NB4 (cell line): Measurements from ENCODE around the gene C9orf57.

Experiments used
- MYC ChIP-seq: IDR thresholded peaks from 2 replicates; pipeline ENCODE4 v1.6.1; 2011; ENCODE audit warnings: low read depth, low read length
- POLR2A ChIP-seq: IDR thresholded peaks from 2 replicates; pipeline ENCODE4 v1.6.1; 2011; ENCODE audit warnings: mild to moderate bottlenecking; ENCODE audit not compliant: insufficient read length; ENCODE audit errors: extremely low read depth
- TF ChIP-seq, protein P1 (sequence below): IDR thresholded peaks from one replicate; pipeline ENCODE4 v1.5.1; 2012; ENCODE audit warnings: low read depth, low read length

DNA sequence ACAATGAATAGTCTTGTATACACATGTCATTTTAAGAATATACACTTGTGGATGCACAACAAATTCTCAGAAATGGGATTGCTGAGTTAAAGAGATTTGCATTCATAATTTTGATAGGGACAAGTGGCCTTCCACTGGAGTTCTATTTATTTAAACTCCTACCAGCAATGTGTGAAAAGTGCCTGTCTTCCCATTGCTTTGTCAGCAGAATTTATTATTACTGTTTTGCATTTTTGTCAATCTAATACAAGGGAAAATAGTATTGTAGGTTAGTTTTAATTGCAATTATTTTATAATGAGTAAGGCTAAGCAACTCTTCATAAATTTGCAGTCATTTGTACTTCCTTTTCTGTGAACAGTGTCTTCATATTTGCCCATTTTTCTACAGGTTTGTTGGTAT, 55.0 kb downstream of the C9orf57 start:
- TF ChIP-seq, protein P1, sequence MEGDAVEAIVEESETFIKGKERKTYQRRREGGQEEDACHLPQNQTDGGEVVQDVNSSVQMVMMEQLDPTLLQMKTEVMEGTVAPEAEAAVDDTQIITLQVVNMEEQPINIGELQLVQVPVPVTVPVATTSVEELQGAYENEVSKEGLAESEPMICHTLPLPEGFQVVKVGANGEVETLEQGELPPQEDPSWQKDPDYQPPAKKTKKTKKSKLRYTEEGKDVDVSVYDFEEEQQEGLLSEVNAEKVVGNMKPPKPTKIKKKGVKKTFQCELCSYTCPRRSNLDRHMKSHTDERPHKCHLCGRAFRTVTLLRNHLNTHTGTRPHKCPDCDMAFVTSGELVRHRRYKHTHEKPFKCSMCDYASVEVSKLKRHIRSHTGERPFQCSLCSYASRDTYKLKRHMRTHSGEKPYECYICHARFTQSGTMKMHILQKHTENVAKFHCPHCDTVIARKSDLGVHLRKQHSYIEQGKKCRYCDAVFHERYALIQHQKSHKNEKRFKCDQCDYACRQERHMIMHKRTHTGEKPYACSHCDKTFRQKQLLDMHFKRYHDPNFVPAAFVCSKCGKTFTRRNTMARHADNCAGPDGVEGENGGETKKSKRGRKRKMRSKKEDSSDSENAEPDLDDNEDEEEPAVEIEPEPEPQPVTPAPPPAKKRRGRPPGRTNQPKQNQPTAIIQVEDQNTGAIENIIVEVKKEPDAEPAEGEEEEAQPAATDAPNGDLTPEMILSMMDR: no peak
- TF ChIP-seq POLR2A (no peak), MYC (no peak)
